ENCODE results near the gene MCF2L. TPM values are rescaled to one million over a fixed set of nuclear protein-coding genes. Genes with fewer than 3 reads are reported as not detected.

Gene MCF2L
- total and polyA plus RNA-seq, 2 experiments from 2014 or later = 4.8 to 25.6 TPM

- Mint-ChIP-seq H3K27ac (no peak overlapping the region), H3K36me3 (ENCODE audit: low read depth) (no peaks in the 10 kb centered on the region; the same call in 2 of the 3 replicates)
- H3K36me3 ChIP-seq (ENCODE audit: insufficient read depth) = no peaks in the 10 kb centered on the region
Observed at GRCh38 chr13:113070855-113071254, 101.8 kb downstream of the MCF2L start.

GRCh38 chr13:113072376-113072775, 103.4 kb downstream of the MCF2L start:
- Mint-ChIP-seq H3K4me3 (no peak overlapping the region), H3K9me3 (no peaks in the 10 kb centered on the region), H3K27me3 (ENCODE audit: insufficient read depth, low read depth, poor library complexity) (peaks cover 3% of the 10 kb centered on the region), H3K36me3 (ENCODE audit: low read depth) (peaks cover 1% of the 10 kb centered on the region; the same call in 2 of the 3 replicates), H3K4me1 (peaks cover 8% of the 10 kb centered on the region; the same call in 2 of the 3 replicates), H3K27ac (no peak overlapping the region)
- no peaks in the 10 kb centered on the region for H3K9me2 ChIP-seq (ENCODE audit: insufficient read depth)
- no peaks in the 10 kb centered on the region for H3F3A ChIP-seq (replicated peaks; ENCODE audit: low read depth)
- no peak overlapping the region for H3K4me2 ChIP-seq
- no peaks in the 10 kb centered on the region for H3K36me3 ChIP-seq (ENCODE audit: insufficient read depth)
- no peak overlapping the region for H3K27ac ChIP-seq (ENCODE audit: low read depth)
- no peak overlapping the region for H3K4me3 ChIP-seq
- ATAC-seq = no peak
- H2AFZ ChIP-seq = no peak overlapping the region
- no peaks in the 10 kb centered on the region for H3K79me2 ChIP-seq (replicated peaks; ENCODE audit: insufficient read depth)
- H3K4me1 ChIP-seq (ENCODE audit: insufficient read depth) = no peaks in the 10 kb centered on the region
- no peak for DNase-seq (ENCODE audit: low spot score)
- no peaks in the 10 kb centered on the region for H4K20me1 ChIP-seq (replicated peaks; ENCODE audit: insufficient read depth)
- H3K27me3 ChIP-seq (ENCODE audit: insufficient read depth) = no peaks in the 10 kb centered on the region
- TF ChIP-seq POLR2AphosphoS5 (IDR thresholded peaks at IDR 0.05; ENCODE audit: low read depth) (no peak), EZH2phosphoT487 (IDR thresholded peaks at IDR 0.05; ENCODE audit: unreplicated experiment) (no peak), EZH2 (IDR thresholded peaks at IDR 0.05; ENCODE audit: low read depth, unreplicated experiment) (no peak)

More at GRCh38 chr13:113070855-113071254, 101.8 kb downstream of the MCF2L start:
- Histone ChIP-seq H4K20me1 (replicated peaks; ENCODE audit: insufficient read depth) (no peaks in the 10 kb centered on the region), H3F3A (replicated peaks; ENCODE audit: low read depth) (no peaks in the 10 kb centered on the region), H3K4me1 (ENCODE audit: insufficient read depth) (no peaks in the 10 kb centered on the region), H2AFZ (no peak overlapping the region), H3K27ac (ENCODE audit: low read depth) (0 out of 2 replicates have a peak overlapping the region, but pooled peaks have one; percentile 32), H3K79me2 (replicated peaks; ENCODE audit: insufficient read depth) (no peaks in the 10 kb centered on the region), H3K27me3 (ENCODE audit: insufficient read depth) (no peaks in the 10 kb centered on the region), H3K9me2 (ENCODE audit: insufficient read depth) (no peaks in the 10 kb centered on the region), H3K4me3 (no peak overlapping the region), H3K4me2 (no peak overlapping the region)
- Mint-ChIP-seq H3K4me1 (peaks cover 8% of the 10 kb centered on the region; the same call in 2 of the 3 replicates), H3K9me3 (no peaks in the 10 kb centered on the region), H3K4me3 (no peak overlapping the region), H3K27me3 (ENCODE audit: insufficient read depth, low read depth, poor library complexity) (peaks cover 6% of the 10 kb centered on the region)
- TF ChIP-seq ETS1 (IDR thresholded peaks at IDR 0.05) = no peak
- no peak for TF ChIP-seq EZH2phosphoT487 (IDR thresholded peaks at IDR 0.05; ENCODE audit: unreplicated experiment)
- no peak for TF ChIP-seq NANOG (IDR thresholded peaks at IDR 0.05; ENCODE audit: borderline replicate concordance)
- no peak for TF ChIP-seq REST (IDR thresholded peaks at IDR 0.05; ENCODE audit: unreplicated experiment)
- DNase-seq (ENCODE audit: low spot score) (no peak), ATAC-seq (no peak)
